ENCODE results near the gene NAGPA.

DNA sequence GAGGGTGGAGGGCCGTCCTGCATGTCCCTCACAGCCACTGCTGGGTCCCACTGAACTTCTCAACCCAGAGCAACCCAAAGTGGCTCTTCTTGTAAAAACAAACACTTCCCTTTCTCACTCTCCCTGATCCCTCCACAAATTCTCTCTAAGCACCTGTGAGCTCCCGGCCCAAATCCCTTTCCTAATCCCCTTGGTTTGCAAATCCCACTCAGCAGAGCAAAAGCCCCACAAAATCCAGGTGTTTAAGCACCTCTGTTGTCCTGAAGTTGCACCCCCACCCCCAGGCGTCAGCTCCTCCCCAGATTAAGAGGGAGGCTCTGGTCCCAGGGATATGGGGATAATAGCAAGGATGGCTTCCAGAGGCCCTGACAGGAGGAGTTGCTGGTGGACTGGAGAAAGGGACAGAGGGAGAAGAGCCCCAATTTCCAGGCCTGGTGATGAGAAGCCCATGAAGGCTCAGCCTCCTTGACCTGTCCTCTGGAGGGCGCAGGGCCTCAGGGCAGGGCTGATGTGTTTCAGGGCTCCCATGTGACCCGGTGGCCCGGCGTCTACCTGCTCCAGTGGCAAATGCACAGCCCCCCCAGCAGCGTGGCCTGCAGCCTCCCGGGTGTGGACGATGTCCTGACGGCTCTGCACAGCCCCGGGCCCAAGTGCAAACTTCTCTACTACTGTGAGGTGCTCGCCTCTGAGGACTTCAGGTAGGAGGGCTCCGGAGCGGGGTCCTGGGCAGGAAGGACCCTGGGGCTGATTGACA, 23.0 kb downstream of the NAGPA start:
- TF ChIP-seq POLR2AphosphoS5 (IDR thresholded peaks at IDR 0.05) (no peak), POLR2A (IDR thresholded peaks at IDR 0.05) (no peak), CTCF (IDR thresholded peaks at IDR 0.05) (no peak)

All from suprapubic skin (tissue), 4 donors.